ENCODE measurements around the gene TTN.
A peak's percentile ranks its signal among the peaks of the same experiment; 100 is the strongest.
"Not testable (repeated sequence)": the region's sequence is repeated elsewhere in the genome, so short reads cannot be mapped to it uniquely, and the experiment has no call there.

The TTN gene

DNA sequence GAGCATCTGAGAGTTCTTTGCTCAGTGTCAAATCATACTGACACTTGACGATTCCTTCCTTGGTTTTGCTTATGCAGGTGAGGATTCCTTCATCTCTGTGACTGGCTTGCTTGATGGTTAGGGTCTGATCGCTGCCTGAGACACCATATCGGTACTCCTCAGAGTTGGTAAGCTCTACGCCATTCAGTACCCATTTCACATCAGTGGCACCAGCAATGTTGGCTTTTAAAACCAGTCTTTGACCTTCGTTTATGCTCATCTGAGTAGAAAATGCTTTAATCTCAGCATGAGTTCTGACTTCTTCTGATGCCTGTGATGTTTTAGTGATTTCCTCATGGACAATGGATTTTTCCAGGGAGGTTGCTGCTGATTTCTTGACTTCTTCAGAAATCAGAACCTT, 278.6 kb downstream of the TTN start:
- no peak for DNase-seq (ENCODE audit: low read depth)
- TF ChIP-seq, protein P1, sequence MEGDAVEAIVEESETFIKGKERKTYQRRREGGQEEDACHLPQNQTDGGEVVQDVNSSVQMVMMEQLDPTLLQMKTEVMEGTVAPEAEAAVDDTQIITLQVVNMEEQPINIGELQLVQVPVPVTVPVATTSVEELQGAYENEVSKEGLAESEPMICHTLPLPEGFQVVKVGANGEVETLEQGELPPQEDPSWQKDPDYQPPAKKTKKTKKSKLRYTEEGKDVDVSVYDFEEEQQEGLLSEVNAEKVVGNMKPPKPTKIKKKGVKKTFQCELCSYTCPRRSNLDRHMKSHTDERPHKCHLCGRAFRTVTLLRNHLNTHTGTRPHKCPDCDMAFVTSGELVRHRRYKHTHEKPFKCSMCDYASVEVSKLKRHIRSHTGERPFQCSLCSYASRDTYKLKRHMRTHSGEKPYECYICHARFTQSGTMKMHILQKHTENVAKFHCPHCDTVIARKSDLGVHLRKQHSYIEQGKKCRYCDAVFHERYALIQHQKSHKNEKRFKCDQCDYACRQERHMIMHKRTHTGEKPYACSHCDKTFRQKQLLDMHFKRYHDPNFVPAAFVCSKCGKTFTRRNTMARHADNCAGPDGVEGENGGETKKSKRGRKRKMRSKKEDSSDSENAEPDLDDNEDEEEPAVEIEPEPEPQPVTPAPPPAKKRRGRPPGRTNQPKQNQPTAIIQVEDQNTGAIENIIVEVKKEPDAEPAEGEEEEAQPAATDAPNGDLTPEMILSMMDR (IDR thresholded peaks at IDR 0.05; ENCODE audit: low read length, missing control alignments): no peak

DNA sequence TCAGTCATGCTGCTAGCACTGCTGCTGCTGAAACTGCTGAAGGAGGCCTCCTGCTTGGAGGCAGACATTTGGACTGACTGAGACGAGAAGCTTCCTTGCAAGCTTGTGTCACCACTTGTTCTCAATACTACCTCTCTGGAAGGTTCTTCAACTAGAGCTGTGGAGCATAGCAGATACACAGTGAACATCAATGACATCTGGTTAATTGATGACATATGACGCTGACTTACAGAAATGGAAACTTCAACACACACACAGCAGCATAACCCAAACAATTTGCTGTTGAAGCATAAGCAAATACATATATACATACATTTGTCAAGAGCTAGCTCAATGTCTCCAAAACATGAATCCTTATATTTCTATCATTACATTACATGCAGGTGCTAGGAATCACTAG, 279.6 kb downstream of the TTN start:
- no peak overlapping the region for H3K4me3 ChIP-seq (replicated peaks; ENCODE audit: low read depth, low read length)
- DNase-seq (ENCODE audit: low read depth): no peak
- TF ChIP-seq, protein P1 (IDR thresholded peaks at IDR 0.05; ENCODE audit: low read length, missing control alignments): no peak

More for the DNA sequence above, 278.6 kb downstream of the TTN start:
- H3K4me3 ChIP-seq (replicated peaks; ENCODE audit: low read depth, low read length): no peak overlapping the region

DNA sequence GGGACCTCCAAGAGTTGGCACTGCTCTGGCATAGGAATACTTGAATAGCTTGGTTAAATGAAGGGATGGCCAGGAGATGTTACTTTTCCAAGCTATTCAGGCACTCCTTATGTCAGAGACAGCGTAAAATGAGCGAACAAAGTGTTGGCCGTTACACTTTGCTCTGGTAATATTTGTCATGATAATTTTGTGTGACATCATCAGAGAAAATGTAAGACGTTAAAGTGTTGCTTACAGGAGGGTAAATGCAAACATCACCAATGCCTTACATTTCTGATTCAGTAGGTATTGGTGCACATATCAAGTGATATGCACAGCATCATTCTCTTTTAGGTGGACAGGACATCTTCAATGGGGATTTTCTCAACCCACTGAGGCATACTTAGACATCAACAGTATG, 281.0 kb downstream of the TTN start:
- DNase-seq (ENCODE audit: low read depth): no peak
- TF ChIP-seq, protein P1 (IDR thresholded peaks at IDR 0.05; ENCODE audit: low read length, missing control alignments): no peak
- H3K4me3 ChIP-seq (replicated peaks; ENCODE audit: low read depth, low read length): no peak overlapping the region

DNA sequence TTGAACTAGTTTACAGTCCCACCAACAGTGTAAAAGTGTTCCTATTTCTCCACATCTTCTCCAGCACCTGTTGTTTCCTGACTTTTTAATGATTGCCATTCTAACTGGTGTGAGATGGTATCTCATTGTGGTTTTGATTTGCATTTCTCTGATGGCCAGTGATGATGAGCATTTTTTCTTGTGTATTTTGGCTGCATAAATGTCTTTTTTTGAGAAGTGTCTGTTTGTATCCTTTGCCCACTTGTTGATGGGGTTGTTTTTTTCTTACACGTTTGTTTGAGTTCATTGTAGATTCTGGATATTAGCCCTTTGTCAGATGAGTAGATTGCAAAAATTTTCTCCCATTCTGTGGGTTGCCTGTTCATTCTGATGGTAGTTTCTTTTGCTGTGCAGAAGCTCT, 281.8 kb downstream of the TTN start:
- not testable (repeated sequence) for H3K4me3 ChIP-seq (replicated peaks; ENCODE audit: low read depth, low read length); DNase-seq (ENCODE audit: low read depth)

DNA sequence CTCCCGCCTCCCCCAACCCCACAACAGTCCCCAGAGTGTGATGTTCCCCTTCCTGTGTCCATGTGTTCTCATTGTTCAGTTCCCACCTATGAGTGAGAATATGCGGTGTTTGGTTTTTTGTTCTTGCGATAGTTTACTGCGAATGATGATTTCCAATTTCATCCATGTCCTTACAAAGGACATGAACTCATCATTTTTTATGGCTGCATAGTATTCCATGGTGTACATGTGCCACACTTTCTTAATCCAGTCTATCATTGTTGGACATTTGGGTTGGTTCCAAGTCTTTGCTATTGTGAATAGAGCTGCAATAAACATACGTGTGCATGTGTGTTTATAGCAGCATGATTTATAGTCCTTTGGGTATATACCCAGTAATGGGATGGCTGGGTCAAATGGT, 282.2 kb downstream of the TTN start:
- not testable (repeated sequence) for DNase-seq (ENCODE audit: low read depth); H3K4me3 ChIP-seq (replicated peaks; ENCODE audit: low read depth, low read length)

DNA sequence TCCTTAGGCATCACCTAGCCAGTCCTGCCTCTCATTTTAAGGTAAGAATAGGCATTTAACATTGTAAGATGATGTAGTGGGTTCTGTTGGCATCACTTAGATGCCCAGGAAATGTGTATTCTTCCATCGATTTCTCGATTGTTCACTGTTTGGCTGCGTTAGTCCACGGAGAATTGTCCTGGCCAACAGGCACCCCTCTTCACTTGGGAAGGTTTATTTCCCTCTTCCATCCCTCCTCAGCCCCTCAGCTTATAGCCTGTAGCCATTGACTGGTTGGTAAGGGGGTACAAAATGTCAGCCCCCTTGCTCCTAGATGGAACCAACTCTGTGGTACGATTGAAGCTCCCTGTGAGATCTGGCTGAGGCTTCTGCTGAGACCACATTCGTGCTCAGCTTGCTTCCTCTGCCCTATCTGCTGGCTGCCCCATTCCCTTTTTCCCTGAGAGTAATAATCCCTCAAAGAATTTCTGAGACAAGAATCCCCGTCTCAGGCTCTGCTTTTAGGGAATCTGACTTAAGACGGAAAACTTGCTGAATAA, 283.6 kb downstream of the TTN start:
- no peak for DNase-seq (ENCODE audit: low read depth)
- H3K4me3 ChIP-seq (replicated peaks; ENCODE audit: low read depth, low read length): peak overlapping the region; percentile 58
- TF ChIP-seq, protein P1 (IDR thresholded peaks at IDR 0.05; ENCODE audit: low read length, missing control alignments): no peak

DNA sequence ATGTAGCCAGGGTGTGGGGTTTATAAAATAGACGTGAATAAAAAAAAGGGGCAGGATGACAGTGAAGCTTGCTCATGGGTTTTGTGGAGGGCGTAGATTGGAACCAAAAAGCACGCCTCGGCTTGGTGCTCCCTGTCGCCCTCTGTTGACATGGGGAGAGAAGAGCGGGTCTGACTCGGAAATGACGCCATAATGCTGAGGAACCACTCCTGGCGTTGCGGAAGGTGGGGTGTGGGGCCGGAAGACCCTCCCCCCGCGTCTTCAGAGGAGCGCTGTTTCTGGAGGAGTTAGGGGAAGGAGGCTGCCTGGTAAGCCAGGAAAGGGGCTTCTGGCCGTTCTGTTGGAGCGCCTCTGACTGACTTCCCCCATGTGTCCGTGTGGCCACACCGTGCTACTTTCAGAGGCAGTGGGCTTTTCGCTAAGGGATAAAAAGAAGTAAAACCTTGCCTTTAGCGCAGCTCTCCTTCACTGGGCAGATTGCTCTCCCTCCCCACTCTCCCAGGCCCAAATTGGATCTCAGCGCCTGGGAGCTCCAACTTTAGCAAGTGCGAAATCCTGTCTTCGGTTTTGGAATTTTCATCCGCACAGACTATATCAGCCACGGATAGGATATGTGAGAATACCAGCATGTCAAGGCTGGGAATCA, 284.1 kb downstream of the TTN start:
- H3K4me3 ChIP-seq (replicated peaks; ENCODE audit: low read depth, low read length): peak overlapping the region; percentile 58
- peak; percentile 88 for DNase-seq (ENCODE audit: low read depth)
- TF ChIP-seq, protein P1 (IDR thresholded peaks at IDR 0.05; ENCODE audit: low read length, missing control alignments): peak; percentile 92

All from fibroblast of pulmonary artery (primary cell).